ENCODE data around the gene PLCL1.

GRCh38 chr2:197879812-197880408, 75.5 kb downstream of the PLCL1 start:
- TF ChIP-seq CTCF (IDR thresholded peaks at IDR 0.05; ENCODE audit: low read length) (no peak), EZH2 (IDR thresholded peaks at IDR 0.05; ENCODE audit: borderline replicate concordance, low read length) (no peak)
